HEK293T (cell line): Measurements from ENCODE around the gene MIGA1.
"Not testable (repeated sequence)": the region's sequence is repeated elsewhere in the genome, so short reads cannot be mapped to it uniquely, and the experiment has no call there.

Experiments
- CTCF ChIA-PET: fragments of 350-600 bp; formaldehyde crosslinking; extraction: SDS; loops from one replicate; lab custom pipeline; 2021; ENCODE audit warnings: antibody characterized with exemption, inconsistent platforms; lab: Yijun Ruan, JAX
- POLR2A ChIA-PET: fragments of 350-600 bp; formaldehyde crosslinking; extraction: SDS; loops from one replicate; lab custom pipeline; 2020; ENCODE audit warnings: antibody characterized with exemption, inconsistent platforms; lab: Yijun Ruan, JAX
- DNase-seq: peaks from one replicate; pipeline ENCODE4 v3.0.0; 2012; ENCODE audit warnings: mixed read lengths; ENCODE audit errors: extremely low spot score
- ARNT ChIP-seq: fragments of 450-650 bp; IDR thresholded peaks from 2 replicates; pipeline ENCODE4 v1.6.1; 2017; ENCODE audit warnings: mild to moderate bottlenecking
- BHLHE40 ChIP-seq: fragments of 450-650 bp; IDR thresholded peaks from 2 replicates; pipeline ENCODE4 v1.6.1; 2016; ENCODE audit warnings: mild to moderate bottlenecking, moderate library complexity, borderline replicate concordance
- CTBP1 ChIP-seq: fragments of 450-650 bp; IDR thresholded peaks from 2 replicates; pipeline ENCODE4 v1.6.1; 2016; ENCODE audit warnings: borderline replicate concordance
- ELF4 ChIP-seq: fragments of 450-650 bp; IDR thresholded peaks from 2 replicates; pipeline ENCODE4 v1.6.1; 2017; ENCODE audit warnings: antibody characterized with exemption
- FOXA1 ChIP-seq: fragments of 450-650 bp; IDR thresholded peaks from 2 replicates; pipeline ENCODE4 v1.6.1; 2016; ENCODE audit warnings: mild to moderate bottlenecking
- FOXK2 ChIP-seq: fragments of 450-650 bp; IDR thresholded peaks from 2 replicates; pipeline ENCODE4 v1.6.1; 2016; ENCODE audit warnings: mild to moderate bottlenecking
- FOXM1 ChIP-seq: fragments of 450-650 bp; IDR thresholded peaks from 2 replicates; pipeline ENCODE4 v1.6.1; 2017; ENCODE audit warnings: mild to moderate bottlenecking, borderline replicate concordance
- HDGF ChIP-seq: fragments of 450-650 bp; IDR thresholded peaks from 2 replicates; pipeline ENCODE4 v1.6.1; 2017; ENCODE audit warnings: antibody characterized with exemption, borderline replicate concordance
- L3MBTL2 ChIP-seq: fragments of 450-650 bp; conservative IDR thresholded peaks from 2 replicates; pipeline ENCODE4 v1.6.1; 2016; ENCODE audit warnings: mild to moderate bottlenecking
- LEF1 ChIP-seq: fragments of 450-650 bp; IDR thresholded peaks from 2 replicates; pipeline ENCODE4 v1.6.1; 2017; ENCODE audit warnings: mild to moderate bottlenecking, borderline replicate concordance
- NFRKB ChIP-seq: fragments of 450-650 bp; IDR thresholded peaks from 2 replicates; pipeline ENCODE4 v1.6.1; 2016; ENCODE audit warnings: mild to moderate bottlenecking, moderate library complexity
- SP1 ChIP-seq: fragments of 450-650 bp; IDR thresholded peaks from 2 replicates; pipeline ENCODE4 v1.6.1; 2017
- SUZ12 ChIP-seq: fragments of 450-650 bp; IDR thresholded peaks from 2 replicates; pipeline ENCODE4 v1.6.1; 2016; ENCODE audit warnings: mild to moderate bottlenecking
- TARDBP ChIP-seq: fragments of 450-650 bp; IDR thresholded peaks from 2 replicates; pipeline ENCODE4 v1.6.1; 2016
- ZNF384 ChIP-seq: fragments of 450-650 bp; IDR thresholded peaks from 2 replicates; pipeline ENCODE4 v1.6.1; 2016
- TF ChIP-seq, protein P1 (sequence below): fragments of 450-650 bp; IDR thresholded peaks from 2 replicates; pipeline ENCODE4 v1.6.1; 2016

Gene MIGA1

DNA sequence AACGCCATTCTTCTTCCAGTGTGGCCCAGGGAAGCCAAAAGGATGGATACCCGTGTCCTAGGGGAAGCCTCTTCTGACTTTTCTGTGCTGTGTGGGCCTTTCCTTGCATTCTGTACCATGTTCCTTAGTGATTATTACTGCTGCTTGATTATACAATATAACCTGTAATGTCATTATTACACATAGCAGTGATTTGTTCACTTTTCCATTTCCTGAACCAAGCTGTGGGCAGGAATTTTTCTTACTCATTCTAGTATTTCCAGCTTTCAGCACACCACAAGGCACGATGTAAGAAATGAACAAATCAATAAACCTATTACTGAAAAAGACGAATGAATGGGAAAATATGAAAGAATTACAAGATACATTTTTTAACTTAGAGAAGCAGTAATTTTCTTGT, 11.4 kb upstream of the MIGA1 start:
- CTCF ChIA-PET, result no interaction called here
- no peak for DNase-seq
- POLR2A ChIA-PET, result no interaction called here
- TF ChIP-seq NFRKB, result no peak
- no peak for TF ChIP-seq SUZ12

DNA sequence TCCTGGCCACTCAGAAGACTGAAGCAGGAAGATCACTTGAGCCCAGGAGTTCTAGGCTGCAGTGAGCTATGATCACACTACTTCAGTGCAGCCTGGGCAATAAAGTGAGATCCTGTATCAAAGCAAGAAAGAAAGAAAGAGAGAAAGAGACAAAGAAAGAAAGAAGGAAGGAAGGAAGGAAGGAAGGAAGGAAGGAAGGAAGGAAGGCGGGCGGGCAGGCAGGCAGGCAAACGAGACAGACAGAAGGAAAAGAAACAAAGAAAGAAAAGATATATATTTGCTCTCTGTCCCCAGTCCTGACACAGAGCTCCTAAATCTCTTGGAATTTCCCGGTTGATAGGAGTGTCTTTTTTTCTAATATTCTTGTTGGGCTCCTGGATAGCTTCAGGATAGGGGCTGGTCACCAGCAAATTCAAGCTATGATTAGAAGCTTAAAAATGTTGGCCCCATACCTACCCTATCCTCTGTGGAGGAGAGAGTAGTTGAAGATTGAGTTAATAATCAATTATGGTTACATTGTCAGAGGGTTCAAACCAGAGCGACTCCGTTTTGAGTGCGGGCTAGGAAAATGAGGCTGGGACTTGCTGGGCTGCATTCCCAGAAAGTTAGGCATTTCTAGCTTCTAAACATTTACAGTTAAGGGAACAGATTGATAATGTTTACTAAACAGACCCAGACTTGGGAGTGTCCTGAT, 3.3 kb upstream of the MIGA1 start:
- ChIA-PET POLR2A (no interaction called here), CTCF (no interaction called here)
- TF ChIP-seq FOXA1 (no peak), FOXK2 (no peak), ZNF384 (no peak), SUZ12 (no peak)
- DNase-seq, result no peak

DNA sequence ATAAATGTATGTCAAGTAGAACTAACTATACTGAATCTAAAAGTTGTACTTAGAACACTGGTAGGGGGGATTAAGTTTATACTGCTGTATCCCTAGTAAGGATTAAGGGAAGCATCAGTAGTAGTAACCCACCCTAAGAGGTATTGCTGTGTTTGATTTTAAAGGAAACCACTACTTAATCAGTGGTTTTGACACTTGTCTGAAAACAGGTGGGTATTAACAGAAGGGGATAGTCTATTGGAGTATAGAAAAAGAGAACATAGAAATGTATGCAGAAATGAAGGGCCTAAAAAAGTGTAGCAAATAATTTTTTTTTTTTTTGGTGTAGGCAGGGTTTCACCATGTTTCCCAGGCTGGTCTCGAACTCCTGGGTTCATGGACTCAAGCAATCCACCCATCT, 2.2 kb downstream of the MIGA1 start:
- TF ChIP-seq SP1, result no peak
- no peak for TF ChIP-seq CTBP1
- no peak for TF ChIP-seq FOXA1
- TF ChIP-seq ZNF384, result no peak
- TF ChIP-seq, protein P1, sequence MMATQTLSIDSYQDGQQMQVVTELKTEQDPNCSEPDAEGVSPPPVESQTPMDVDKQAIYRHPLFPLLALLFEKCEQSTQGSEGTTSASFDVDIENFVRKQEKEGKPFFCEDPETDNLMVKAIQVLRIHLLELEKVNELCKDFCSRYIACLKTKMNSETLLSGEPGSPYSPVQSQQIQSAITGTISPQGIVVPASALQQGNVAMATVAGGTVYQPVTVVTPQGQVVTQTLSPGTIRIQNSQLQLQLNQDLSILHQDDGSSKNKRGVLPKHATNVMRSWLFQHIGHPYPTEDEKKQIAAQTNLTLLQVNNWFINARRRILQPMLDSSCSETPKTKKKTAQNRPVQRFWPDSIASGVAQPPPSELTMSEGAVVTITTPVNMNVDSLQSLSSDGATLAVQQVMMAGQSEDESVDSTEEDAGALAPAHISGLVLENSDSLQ, result no peak
- no peak for TF ChIP-seq FOXK2
- TF ChIP-seq TARDBP, result no peak
- no peak for TF ChIP-seq SUZ12
- no peak for TF ChIP-seq LEF1
- no peak for TF ChIP-seq L3MBTL2
- TF ChIP-seq NFRKB, result no peak
- no peak for TF ChIP-seq BHLHE40
- TF ChIP-seq ARNT, result no peak
- TF ChIP-seq FOXM1, result no peak
- TF ChIP-seq ELF4, result no peak
- no peak for TF ChIP-seq HDGF
- DNase-seq, result no peak
- CTCF ChIA-PET, result interaction anchor here (0.6 kb wide), 1 partner anchor 460 kb away, joined by 3 read pairs; no protein-coding TSS in a partner anchor
- POLR2A ChIA-PET, result no interaction called here

DNA sequence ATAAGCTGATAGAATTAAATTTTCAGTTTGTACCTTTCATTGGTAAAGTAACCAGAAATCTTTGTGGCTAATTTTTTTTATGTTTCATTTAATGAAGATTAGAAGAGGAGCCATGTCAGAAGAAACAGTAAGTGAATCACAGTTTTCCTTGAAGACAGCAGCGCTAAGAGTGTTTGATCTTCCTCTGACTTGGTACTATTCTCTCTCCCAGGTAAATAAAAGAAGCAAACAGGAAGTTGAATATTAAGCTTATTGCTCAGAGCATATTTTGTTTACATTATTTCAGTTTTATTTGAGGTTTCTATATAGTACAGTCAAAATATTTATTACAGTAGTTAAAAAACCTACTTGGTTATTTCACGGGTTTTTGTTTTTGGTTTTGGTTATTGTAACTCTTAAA, 3.7 kb downstream of the MIGA1 start:
- CTCF ChIA-PET, result no interaction called here
- POLR2A ChIA-PET, result interaction anchor here (1.1 kb wide), 1 partner anchor 195 kb away, joined by 3 read pairs; the partner anchor contains the start of gene FUBP1
- DNase-seq, result no peak
- TF ChIP-seq ELF4 (no peak), BHLHE40 (no peak), SUZ12 (no peak), TARDBP (no peak), L3MBTL2 (no peak), LEF1 (no peak), CTBP1 (no peak), SP1 (no peak), ARNT (no peak), HDGF (no peak), NFRKB (no peak), FOXM1 (no peak), ZNF384 (no peak), FOXA1 (no peak), FOXK2 (no peak)
- TF ChIP-seq, protein P1, result no peak

DNA sequence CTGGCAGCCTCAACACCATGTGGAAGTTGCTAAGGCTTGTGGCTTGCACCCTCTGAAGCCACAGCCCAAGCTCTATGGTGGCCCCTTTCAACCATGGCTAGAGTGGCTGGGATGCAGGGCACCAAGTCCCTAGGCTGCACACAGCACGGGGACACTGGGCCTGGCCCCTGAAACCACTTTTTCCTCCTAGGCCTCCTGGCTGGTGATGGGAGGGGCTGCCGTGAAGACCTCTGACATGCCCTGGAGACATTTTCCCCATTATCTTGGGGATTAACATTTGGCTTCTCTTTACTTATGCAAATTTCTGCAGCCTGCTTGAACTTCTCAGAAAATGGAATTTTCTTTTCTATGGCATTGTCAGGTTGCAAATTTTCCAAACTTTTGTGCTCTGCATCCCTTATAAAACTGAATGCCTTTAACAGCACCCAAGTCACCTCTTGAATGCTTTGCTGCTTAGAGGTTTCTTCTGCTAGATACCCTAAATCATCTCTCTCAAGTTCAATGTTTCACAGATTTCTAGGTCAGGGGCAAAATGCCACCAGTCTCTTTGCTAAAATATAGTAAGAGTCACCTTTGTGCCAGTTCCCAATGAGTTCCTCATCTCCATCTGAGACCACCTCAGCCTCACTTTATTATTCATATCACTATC, 6.8 kb downstream of the MIGA1 start:
- DNase-seq, CTCF ChIA-PET, POLR2A ChIA-PET: not testable (repeated sequence)

DNA sequence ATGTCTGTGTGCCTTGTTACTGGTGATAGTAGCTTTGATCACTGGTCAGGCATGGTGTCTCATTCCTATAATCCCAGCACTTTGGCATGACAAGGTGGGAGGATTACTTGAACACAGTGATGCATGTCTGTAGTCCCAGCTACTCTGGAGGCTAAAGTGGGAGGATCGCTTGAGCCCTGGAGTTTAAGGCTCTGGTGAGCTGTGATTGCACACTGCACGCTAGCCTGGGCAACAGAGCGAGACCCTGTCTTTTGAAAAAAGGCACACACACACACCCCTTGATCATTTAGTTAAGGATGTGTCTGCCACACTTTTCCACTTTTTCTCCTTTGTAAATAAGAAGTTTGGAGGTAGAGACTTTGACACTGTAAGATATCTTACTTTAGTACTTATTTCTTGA, 15.1 kb downstream of the MIGA1 start:
- TF ChIP-seq SP1 (no peak), ZNF384 (no peak), ELF4 (no peak), BHLHE40 (no peak), FOXK2 (no peak), ARNT (no peak), HDGF (no peak), FOXM1 (no peak), CTBP1 (no peak), FOXA1 (no peak), LEF1 (no peak), NFRKB (no peak)
- TF ChIP-seq, protein P1, result no peak
- CTCF ChIA-PET, result no interaction called here
- no peak for DNase-seq
- POLR2A ChIA-PET, result no interaction called here
